T-helper 9 cell (primary cell): ENCODE results near the gene SPP2.

ENCODE experiments used
- DNase-seq: peaks from one replicate; pipeline ENCODE4 v3.0.0-alpha.2; 2020
- total RNA-seq, 2 donors: gene quantifications; one replicate each; lab custom pipeline; 2026; lab: John Stamatoyannopoulos, UW

Gene SPP2, protein sequence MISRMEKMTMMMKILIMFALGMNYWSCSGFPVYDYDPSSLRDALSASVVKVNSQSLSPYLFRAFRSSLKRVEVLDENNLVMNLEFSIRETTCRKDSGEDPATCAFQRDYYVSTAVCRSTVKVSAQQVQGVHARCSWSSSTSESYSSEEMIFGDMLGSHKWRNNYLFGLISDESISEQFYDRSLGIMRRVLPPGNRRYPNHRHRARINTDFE
- 0 reads per million in 2 donors for total RNA-seq

DNA sequence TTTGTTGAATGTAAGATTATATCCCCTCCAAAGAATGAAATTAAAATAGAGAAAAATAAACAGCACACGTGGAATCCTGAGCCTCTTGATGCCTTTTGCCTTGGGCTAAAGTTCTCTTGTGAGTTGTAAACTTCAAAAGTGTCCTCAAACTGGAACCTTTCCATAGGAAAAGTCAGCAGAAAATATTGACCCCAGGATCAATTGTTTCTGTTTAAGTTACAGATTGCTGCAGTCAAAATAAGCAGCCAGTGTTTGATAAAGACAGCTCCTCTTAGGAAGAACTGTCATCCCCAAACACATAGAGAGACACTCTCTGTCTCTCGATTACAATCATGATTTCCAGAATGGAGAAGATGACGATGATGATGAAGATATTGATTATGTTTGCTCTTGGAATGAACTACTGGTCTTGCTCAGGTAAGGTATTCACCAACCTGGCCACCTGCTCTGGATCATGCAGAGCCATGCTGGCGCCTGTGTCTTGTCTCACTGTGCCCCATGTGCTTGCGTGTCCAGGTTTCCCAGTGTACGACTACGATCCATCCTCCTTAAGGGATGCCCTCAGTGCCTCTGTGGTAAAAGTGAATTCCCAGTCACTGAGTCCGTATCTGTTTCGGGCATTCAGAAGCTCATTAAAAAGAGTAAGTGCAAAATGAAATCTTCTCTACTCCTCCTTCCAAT lies at the start of gene SPP2:
Gene SPP2, plus strand, starts transcription at position 248 of the 681 bp plus-strand sequence. Its CDS starts 85 bp downstream, at position 333.
- DNase-seq = no peak

DNA sequence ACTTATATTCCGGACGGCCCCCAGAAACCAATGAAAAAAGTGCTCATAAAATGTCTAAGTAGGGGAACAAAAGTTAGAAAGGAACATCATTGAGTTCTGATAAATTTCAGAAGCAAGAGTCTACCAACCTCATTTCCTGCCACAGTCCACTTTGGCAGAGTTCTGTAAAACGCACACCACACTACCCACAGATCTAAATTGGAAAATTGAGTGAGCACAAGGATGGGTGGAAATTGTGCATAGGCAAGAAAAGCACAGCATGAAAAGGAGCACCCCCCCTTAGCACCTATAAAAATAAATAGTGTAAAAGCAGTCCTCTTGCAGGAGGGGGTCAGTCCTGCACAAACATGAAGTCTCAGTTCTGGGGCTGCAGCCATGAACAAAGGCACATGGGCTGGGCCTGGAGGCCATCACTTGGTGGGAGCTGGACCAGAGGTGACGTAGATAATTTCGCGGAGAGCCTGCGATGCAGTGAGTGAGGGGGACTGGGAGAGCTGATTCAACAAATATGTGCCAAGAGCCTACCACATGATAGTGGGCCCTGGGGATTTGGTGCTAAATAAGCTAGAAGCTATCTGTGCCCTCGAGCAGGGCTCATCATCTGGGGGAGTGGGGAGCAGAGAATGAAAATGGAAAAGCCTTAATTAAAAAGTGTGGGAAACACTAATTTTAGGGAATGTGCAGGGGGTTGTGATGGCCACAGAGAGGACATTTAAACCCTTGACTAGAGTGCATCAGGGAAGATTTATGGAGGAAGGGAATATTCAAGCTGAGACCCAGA lies 48.9 kb upstream of the SPP2 start:
- DNase-seq = no peak

DNA sequence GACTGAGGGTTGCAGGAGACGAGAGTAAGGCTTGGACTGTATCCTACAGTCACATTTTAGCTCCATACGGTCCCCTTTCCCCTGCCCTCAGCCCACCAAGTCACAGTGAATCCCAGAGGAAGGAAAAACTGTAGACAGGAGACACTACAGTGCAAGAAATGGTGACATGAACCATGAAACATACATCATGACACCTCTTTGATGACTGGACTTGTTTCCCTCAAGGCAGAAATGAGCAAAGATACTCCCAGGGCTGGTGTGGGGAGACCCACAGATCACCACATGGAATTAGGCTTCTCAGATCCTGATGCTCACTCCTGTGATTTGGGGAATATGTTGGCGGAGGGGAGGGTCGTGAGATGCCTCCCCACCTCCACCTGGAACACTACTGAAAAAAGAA lies 48.2 kb upstream of the SPP2 start:
- DNase-seq = no peak

DNA sequence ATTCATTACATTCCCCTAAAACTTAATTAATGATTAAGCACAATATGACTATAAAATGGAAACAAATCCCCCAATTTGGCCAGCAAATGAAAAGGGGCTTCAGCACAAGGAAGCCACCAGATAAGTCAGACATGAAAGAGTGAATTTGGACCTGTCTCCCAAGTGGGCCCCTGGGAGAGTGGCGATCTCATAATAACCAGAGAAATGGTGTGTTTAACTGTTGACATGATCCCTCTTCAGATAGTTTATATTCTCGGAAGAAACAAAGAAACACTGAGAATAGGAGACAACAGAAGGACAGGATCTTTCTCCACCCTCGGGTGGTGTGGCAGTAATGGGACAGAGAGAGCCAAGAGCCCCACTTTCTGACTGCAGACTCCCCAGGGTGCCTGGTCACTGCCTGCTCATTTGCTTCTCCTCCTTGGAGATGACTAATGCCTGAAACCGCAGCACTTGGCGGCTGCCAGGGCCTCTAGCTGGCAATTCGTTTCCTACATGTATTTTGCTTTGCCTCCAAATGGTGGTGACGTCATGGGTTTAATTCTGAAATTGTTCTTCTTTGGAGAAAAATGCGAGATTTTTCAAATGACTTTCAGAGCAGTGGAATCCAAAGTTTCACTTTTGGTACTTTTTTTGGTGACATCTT lies 46.4 kb upstream of the SPP2 start:
- no peak for DNase-seq

DNA sequence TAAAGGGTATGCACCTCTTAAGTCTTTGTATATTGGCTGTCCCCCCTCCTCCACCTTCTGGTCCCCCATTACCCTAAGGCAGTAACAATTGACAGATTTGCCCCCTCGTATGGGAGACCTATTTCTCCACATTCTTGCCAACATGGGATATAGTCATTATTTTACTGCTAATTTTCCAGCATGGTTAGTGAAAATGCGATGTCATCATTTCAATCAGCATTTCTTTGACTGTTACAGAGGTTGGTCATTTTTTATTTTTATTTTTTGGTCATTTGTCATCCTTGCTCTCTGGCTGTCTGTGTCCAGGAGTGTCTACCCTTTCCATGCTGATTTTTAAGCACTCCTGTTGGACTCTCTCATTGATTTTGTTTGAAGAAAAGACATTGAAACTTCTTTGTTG lies 45.4 kb upstream of the SPP2 start:
- no peak for DNase-seq

DNA sequence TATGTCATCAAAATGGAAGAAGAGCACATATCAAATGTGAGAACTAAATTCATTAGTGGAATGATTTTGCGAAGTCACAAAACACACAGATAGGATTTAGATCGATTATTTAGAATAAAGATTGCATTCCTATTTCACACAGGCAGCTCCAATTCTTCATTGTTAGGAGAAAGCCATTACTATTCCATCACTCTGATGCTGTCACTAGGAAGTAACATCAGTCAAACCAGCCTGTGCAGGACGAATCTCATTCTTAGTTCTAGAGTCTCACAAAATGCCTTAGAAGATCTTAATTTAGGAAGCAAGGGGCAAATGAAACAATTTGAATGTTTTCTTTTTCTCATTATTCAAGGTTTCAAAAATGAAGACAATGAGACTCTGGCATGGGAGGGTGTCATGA lies 44.0 kb upstream of the SPP2 start:
- no peak for DNase-seq

DNA sequence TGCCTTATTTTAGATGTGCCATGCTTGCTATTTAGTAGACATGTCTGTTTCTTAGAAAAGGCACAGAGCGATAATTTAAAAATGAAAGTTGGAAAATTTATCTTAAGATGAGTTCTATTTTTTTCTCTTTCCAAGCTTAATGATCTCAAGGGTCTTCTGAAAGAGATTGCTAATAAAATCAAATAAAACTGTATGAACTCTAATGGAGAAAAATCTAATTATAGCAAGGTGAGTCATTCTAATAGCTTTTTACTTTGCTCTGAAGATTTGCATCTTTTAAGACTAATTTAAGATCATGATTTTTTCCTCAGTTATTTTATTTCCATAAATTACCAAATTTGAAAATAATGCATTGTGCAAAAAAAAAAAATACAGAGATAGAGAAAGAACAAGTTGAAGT lies 36.1 kb upstream of the SPP2 start:
- no peak for DNase-seq

DNA sequence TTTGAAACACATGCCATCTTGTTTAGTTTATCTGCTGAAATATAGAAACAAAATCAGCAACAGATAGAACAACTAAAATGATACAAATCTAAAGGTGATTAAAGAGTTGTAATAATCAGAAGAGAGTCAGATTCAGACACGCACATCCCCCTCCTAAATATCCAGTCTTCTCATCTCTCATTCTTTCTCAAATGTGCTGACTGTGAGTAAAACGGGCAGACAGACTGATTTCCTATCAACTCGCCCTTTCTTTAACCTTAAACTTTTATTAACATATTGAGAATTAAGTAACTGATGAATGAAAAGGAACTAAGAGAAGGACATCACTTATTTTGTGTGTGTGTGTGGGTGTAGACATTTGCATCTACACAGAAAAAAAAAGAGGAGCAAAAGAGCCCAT lies 34.6 kb upstream of the SPP2 start:
- DNase-seq = no peak

DNA sequence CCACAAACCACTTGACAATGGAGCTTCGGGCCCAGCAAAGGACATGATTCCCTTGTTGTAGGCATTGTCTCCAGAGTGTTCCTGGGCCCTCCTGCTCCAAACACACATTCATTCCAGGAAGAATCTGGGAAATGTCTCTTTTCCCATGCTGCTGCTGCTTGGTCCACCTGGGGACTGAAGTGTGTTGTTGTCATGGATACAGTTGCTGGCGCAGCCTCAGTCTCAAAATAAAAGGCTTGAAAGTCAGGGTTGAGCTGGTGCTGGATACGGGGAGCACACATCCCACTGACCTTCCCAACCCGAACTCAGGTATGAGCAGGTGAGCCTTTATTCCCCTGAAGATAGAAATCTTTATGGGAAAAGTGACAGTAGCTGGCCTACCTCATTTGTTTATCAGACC lies 30.6 kb upstream of the SPP2 start:
- no peak for DNase-seq

DNA sequence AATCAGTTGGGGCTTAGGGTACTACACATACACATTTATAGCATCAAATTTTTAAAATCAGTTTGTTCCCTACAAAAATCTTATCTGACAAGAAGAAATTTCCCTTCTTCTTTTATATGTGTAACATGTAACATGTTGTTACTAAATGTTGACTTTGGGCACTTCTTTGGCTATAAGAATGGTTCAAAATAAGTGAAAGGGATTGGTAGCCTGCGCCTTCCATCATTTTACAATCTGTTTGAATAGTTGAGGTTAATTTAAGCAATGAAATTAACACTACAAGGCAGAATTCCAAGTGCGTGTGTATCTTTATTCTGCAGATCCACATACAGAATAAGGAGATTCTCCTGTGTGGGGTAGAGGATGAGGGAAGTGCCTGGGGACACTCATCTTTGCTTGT lies 30.2 kb upstream of the SPP2 start:
- DNase-seq = no peak

DNA sequence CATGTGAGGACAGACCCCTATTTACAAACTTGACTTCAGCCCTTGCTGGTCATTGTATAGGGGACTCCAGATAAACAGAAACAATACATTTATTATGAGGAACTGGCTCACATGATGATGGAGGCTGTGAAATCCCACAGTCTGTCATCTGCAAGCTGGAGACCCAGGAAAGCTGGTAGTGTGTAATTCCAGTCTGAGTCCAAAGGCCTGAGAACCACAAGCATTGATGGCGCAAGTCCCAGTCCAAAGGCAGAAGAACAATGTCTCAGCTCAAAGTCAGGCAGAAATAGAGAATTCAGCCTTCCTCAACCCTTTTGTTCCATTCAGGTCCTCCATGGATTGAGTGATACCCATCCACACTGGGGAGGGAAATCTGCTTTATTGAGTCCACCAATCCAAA lies 28.1 kb upstream of the SPP2 start:
- no peak for DNase-seq

DNA sequence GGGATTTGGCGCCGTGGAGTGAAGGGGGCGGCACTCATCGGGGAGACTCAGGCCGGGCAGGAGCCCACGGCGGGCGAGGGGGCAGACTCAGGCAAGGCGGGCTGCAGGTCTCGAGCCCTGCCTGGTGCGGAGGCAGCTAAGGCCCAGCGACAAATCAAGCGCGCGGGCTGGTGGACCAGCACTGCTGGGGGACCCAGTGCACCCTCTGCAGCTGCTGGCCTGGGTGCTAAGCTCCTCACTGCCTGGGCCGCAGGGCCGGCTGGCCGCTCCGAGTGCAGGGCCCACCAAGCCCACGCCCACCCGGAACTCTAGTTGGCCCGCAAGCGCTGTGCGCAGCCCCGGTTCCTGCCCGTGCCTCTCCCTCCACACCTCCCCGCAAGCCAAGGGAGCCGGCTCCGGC lies 26.2 kb upstream of the SPP2 start:
- no peak for DNase-seq

DNA sequence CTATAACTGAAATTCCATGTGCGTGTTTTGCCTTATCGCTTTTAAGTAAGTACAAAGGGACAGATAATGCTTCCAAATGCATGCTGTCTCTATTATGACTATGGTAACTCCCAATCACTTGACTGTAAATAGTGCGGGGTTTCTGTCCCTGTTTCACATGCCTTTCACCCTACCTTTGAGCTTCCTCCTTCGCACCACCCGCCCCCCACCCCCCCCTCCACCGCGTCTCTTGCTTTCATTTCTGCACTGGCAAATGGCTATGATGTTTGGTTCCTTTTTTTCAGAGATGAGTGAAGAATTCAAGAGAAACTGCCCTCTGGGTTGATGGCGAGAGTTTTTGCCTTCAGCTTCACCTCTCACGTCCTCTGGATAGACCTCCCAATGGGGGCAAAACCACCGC lies 25.0 kb upstream of the SPP2 start:
- DNase-seq = no peak

DNA sequence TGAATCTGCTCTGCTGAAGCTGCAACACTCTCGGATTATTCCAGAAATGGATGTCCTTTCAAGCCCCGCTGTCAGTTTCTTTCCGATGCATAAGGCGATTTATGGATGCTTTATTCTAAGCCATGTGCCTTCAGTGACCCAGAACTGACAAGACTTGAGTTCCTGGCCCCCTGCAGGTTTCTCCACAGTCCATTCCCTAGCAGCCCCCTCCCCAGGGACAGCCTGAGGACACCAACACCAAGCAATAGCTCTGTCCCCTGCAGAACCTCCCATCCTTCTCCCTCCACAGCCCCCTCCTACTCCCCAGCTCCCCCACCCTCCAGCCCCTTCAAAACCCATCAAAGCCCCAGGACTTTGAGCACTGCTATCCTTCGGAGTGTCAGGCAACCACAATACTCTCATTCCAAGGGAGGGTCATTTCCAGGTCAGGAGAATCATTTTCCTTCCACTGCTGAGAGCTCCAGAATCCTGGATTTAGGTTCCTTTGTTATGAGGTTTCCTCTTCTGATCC lies 24.6 kb upstream of the SPP2 start:
- no peak for DNase-seq

DNA sequence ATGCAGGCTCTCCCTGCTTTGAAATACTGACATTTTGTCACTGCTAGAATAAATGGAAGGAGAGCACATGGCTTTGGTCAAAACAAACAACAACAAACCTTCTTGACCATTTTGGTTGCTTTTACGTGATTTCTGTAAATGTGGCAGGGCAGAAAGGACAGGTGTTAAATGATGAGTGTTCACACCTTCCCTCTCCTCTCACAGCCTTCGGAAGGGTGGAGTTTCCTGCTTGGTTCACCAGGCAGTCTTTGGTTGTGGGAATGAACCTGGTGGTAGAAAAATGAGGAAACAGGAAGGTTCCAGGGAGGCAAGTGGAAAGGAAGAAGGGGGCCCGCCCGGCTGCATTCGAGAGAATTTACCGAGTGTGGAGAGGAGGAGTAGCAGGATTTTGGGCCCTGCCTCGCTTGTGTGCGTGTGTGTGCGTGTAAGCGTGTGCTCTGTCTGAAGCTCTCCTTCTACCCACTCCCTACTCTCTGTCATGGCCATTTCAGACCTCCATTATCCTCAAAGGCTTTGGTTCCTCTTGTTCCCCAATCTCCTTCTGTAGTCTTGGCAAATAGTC lies 23.7 kb upstream of the SPP2 start:
- no peak for DNase-seq

DNA sequence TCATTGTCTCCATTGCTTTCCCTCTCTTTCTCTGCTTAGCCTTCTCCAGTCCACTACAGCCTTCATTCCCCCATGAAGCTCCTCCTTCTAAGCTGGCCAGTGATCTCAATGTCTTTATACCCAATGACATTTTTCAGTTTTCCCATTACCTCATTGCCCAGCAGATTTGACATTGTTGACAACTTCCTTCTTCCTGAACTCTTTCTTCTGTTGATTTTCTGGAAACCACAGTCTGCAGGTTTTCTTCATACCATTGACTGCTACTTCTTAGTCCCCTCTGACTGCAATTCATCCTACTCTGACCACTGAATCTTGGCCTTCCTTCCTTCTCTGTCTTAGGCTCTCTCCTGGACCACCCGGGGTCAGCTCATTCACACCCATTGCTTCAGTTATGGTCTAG lies 22.9 kb upstream of the SPP2 start:
- no peak for DNase-seq

DNA sequence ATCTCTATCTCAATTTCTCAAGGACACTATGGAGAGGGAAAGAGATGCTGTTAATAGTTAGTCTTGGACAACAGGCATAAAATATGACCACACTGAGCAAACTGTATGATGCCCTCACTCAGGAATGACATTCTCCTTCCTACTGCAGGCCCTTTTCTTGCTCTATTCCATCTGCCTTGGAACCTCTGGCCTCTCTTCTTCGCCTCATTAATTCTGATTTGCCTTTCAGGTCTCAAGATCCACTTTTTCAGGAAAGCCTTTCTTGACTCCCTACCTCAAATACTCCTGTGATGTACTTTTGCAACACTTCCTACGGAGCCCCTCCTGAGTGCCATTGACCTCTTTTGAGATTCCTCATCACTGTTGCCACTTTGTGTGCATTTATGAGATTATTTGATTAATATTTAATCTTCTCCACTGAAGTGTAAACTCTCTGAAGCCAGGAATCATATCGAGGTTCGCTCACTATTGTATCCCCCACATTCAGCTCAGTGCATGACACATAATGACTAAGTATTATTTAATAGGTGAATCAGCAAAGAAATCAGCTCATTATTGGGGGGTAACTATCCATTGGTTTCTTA lies 21.3 kb upstream of the SPP2 start:
- DNase-seq = no peak

DNA sequence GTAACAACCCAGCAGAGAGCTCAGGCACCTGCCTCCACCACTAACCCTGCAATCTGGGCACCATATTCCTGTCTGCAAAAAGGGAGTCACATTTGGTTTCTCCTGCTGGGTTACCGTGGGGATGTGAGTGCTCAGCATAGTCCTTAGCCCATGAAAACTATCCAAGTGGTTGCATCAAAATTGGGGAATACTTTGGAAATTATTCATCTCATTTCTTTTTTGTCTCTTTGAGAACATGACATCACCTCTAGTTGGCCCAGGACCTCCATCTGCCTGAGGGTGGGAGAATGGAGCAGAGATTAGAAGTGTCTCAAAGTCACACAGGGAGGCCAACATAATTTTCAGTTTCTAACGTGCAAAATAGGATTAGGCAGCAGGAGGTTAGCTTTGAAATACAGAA lies 19.3 kb upstream of the SPP2 start:
- no peak for DNase-seq

DNA sequence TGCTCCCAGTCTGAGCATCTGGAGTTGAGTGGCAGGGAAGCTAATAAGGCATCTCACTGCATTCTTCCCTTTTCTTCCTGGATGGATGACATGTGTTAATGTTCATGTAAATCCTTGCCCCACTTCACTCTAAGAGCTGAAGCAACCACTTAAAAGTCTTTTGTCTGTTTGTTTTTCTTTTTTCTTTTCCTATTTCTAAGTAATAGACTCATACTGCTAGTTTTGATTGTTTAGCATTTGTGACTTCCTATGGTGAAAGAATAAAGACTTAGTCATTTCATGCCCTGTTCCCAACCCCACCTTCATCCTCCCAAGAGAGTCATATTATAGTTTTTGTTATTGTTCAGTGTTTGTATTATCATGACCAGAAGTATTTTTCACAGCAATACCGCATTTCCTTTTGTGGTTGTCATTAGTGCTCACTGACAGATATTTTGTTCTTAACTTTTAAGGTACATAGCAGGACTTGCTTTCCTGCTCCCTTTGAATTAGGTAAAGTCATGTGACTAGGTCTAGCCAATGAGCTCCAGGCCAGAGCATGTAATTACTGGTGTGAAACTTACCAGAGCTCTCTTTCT lies 18.1 kb upstream of the SPP2 start:
- peak; percentile 29 for DNase-seq

DNA sequence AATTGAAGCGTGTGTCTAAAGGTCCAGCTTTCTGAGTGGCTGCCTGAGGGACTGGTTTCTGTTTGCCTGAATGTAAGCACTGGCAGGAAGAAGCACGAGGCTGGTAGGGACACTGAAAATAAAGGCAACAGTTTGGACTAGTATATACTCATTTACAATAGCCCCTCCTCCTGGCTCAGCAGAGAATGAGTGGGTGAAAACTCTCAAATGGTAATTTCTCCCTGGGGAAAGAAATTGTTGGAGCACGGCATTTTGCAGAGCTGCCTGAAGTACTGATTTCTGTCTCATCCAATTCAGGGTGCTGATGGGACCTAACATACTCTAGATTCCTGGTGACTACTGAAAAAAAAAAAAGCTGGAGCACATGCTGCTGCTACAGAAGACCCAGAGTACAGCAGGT lies 17.3 kb upstream of the SPP2 start:
- no peak for DNase-seq

DNA sequence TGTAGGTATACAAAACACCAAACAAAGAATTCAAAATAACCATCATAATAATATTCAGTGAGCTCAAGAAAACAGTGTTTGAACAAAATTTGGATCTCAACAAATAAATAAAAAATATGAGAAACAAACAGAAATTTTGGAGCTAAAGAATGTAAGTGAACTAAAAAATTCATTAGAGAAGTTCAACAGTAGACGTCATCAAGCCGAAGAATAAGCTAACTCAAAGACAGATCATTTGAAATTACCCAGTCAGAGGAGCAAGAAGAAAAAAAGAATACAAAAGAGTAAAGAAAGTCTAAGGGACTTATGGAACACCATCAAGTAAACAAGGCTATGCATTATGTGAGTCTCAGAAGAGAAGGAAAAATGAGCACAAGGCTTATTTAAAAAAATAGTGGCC lies 16.6 kb upstream of the SPP2 start:
- no peak for DNase-seq

DNA sequence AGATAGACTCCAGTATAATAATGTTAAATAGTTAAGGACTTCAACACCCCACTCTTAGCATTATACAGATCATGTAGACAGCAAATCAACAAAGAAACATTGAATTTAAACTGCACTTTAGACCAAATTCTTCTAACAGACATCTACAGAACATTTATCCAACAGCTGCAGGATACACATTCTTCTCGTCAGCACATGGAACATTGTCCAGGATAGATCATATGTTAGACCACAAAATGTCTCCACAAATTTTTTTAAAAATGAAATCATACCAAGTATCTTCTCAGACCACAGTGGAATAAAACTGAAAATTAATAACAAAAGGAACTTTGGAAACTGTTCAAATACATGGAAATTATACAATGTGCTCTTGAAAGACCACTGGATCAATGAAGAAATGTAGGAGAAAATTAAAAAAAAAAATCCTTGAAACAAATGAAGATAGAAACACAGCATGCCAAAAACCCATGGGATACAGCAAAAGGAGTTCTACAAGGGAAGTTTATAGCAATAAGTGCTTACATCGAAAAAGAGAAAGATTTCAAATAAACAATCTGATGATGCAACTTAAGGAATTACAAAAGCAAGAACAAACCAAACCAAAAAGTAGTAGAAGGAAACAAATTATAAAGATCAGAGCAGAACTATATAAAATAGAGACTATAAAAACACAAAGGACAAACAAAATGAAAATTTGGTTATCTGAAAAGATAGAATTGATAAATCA lies 12.3 kb upstream of the SPP2 start:
- no peak for DNase-seq
